ENCODE measurements around the gene GALNT10. TPM values are rescaled to one million over a fixed set of nuclear protein-coding genes. Genes with fewer than 3 reads are reported as not detected.

GALNT10 gene
- total and polyA plus RNA-seq, 10 donors: 7.6 to 50.2 (median 43.5) TPM

- Histone ChIP-seq H3K4me3 (no peak overlapping the region), H3K4me1 (peaks cover 0 to 15% (median 0%) of the 10 kb centered on the region in 6 donors), H3K9me3 (no peaks in the 10 kb centered on the region), H3K27ac (no peak overlapping the region), H3K36me3 (peaks cover 0 to 73% (median 25%) of the 10 kb centered on the region in 6 donors), H3K27me3 (replicated peaks in 1 of 7) (no peaks in the 10 kb centered on the region)
- no peak for TF ChIP-seq CTCF (IDR thresholded peaks at IDR 0.05 in 8 of 11, conservative IDR thresholded peaks at IDR 0.05 in 3 of 11)
- no peak for TF ChIP-seq POLR2A (IDR thresholded peaks at IDR 0.05)
- no peak for DNase-seq
- WGBS, 5 donors: 86 to 96% (median 93%) methylated on average over 8 of the region's 8 CpGs
- intact Hi-C loops (cut with DNase I; ENCODE audit: low total_unique reads): no loop called here
These were observed 183.2 kb downstream of the GALNT10 start for GRCh38 chr5:154373729-154374179.

GRCh38 chr5:154374264-154374663 lies 183.7 kb downstream of the GALNT10 start:
- DNase-seq: no peak
- Histone ChIP-seq H3K4me3 (no peak overlapping the region), H3K9me3 (no peaks in the 10 kb centered on the region), H3K36me3 (peaks cover 0 to 75% (median 25%) of the 10 kb centered on the region in 6 donors), H3K27me3 (replicated peaks in 1 of 7) (no peaks in the 10 kb centered on the region), H3K27ac (no peak overlapping the region), H3K4me1 (peaks cover 0 to 14% (median 0%) of the 10 kb centered on the region in 6 donors)
- 90 to 99% (median 97%) methylated on average over 4 of the region's 4 CpGs for WGBS, 5 donors
- TF ChIP-seq POLR2A (IDR thresholded peaks at IDR 0.05) (no peak), CTCF (IDR thresholded peaks at IDR 0.05 in 8 of 11, conservative IDR thresholded peaks at IDR 0.05 in 3 of 11) (no peak), POLR2AphosphoS5 (IDR thresholded peaks at IDR 0.05) (no peak)
- intact Hi-C loops (cut with DNase I; ENCODE audit: low total_unique reads): no loop called here

- Histone ChIP-seq H3K4me1 (peaks cover 0 to 14% (median 0%) of the 10 kb centered on the region in 6 donors), H3K36me3 (peaks cover 0 to 75% (median 27%) of the 10 kb centered on the region in 6 donors), H3K27ac (no peak overlapping the region), H3K9me3 (no peaks in the 10 kb centered on the region), H3K4me3 (no peak overlapping the region), H3K27me3 (replicated peaks in 1 of 7) (no peaks in the 10 kb centered on the region)
- intact Hi-C loops (cut with DNase I; ENCODE audit: low total_unique reads): no loop called here
- 82 to 97% (median 90%) methylated on average over 3 of the region's 3 CpGs for WGBS, 5 donors
- no peak for DNase-seq
- TF ChIP-seq POLR2AphosphoS5 (IDR thresholded peaks at IDR 0.05) (no peak), POLR2A (IDR thresholded peaks at IDR 0.05) (no peak), CTCF (IDR thresholded peaks at IDR 0.05 in 8 of 11, conservative IDR thresholded peaks at IDR 0.05 in 3 of 11) (no peak)
These were observed 184.9 kb downstream of the GALNT10 start for GRCh38 chr5:154375329-154376008.

- Histone ChIP-seq H3K4me1 (peaks cover 0 to 12% (median 0%) of the 10 kb centered on the region in 6 donors), H3K27ac (no peak overlapping the region), H3K4me3 (no peak overlapping the region), H3K9me3 (no peaks in the 10 kb centered on the region), H3K27me3 (replicated peaks in 1 of 7) (no peaks in the 10 kb centered on the region), H3K36me3 (peaks cover 0 to 77% (median 29%) of the 10 kb centered on the region in 6 donors)
- 63 to 89% (median 80%) methylated on average over 4 of the region's 4 CpGs for WGBS, 5 donors
- DNase-seq: no peak
- intact Hi-C loops (cut with DNase I; ENCODE audit: low total_unique reads): no loop called here
- TF ChIP-seq CTCF (IDR thresholded peaks at IDR 0.05 in 8 of 11, conservative IDR thresholded peaks at IDR 0.05 in 3 of 11): no peak
- no peak for TF ChIP-seq POLR2A (IDR thresholded peaks at IDR 0.05)
- TF ChIP-seq POLR2AphosphoS5 (IDR thresholded peaks at IDR 0.05): no peak
These were observed 185.9 kb downstream of the GALNT10 start for GRCh38 chr5:154376481-154376880.

Measured in spleen (tissue), 11 donors.